GM23338 (cell line): ENCODE measurements around the gene DPP10. TPM values are rescaled to one million over a fixed set of nuclear protein-coding genes. Genes with fewer than 3 reads are reported as not detected.
"Not testable (repeated sequence)": the region's sequence is repeated elsewhere in the genome, so short reads cannot be mapped to it uniquely, and the experiment has no call there.

Experiments
- ATAC-seq: fragments of 200-7000 bp; cut with Tn5 transposase; 3 replicates; pipeline ENCODE4 v1.9.1; 2020
- DNase-seq: peaks from one replicate; pipeline ENCODE4 v3.0.0-alpha.2; 2015; ENCODE audit warnings: low spot score
- H2AFZ ChIP-seq: fragments of 200-600 bp; sonication (generic); 2 replicates; pipeline ENCODE4 v1.8.0; 2016; ENCODE audit warnings: antibody characterized with exemption, mild to moderate bottlenecking, moderate library complexity
- H3F3A ChIP-seq: fragments of 200-600 bp; sonication (generic); replicated peaks from 2 replicates; pipeline ENCODE4 v1.8.0; 2017; ENCODE audit warnings: antibody characterized with exemption, mixed run types, low read depth
- H3K27ac ChIP-seq: fragments of 200-600 bp; sonication (generic); 2 replicates; pipeline ENCODE4 v1.6.1; 2016; ENCODE audit warnings: low read depth
- H3K27me3 ChIP-seq: fragments of 200-600 bp; sonication (generic); 2 replicates; pipeline ENCODE4 v1.8.0; 2016; ENCODE audit warnings: mild to moderate bottlenecking, mixed run types, moderate library complexity; ENCODE audit not compliant: insufficient read depth
- H3K36me3 ChIP-seq: fragments of 200-600 bp; sonication (generic); 2 replicates; pipeline ENCODE4 v1.8.0; 2016; ENCODE audit warnings: mild to moderate bottlenecking; ENCODE audit not compliant: insufficient read depth
- H3K4me1 ChIP-seq: fragments of 200-600 bp; sonication (generic); 2 replicates; pipeline ENCODE4 v1.8.0; 2016; ENCODE audit warnings: mild to moderate bottlenecking, moderate library complexity; ENCODE audit not compliant: insufficient read depth
- H3K4me2 ChIP-seq: fragments of 200-600 bp; sonication (generic); 2 replicates; pipeline ENCODE4 v1.7.1; 2017; ENCODE audit warnings: mixed run types
- H3K4me3 ChIP-seq: fragments of 200-600 bp; sonication (generic); 2 replicates; pipeline ENCODE4 v1.6.1; 2016; ENCODE audit warnings: mixed run types
- H3K79me2 ChIP-seq: fragments of 200-600 bp; sonication (generic); replicated peaks from 2 replicates; pipeline ENCODE4 v1.8.0; 2017; ENCODE audit warnings: mild to moderate bottlenecking; ENCODE audit not compliant: insufficient read depth
- H3K9me2 ChIP-seq: fragments of 200-600 bp; sonication (generic); 2 replicates; pipeline ENCODE4 v1.8.0; 2017; ENCODE audit not compliant: insufficient read depth
- H4K20me1 ChIP-seq: fragments of 200-600 bp; sonication (generic); replicated peaks from 2 replicates; pipeline ENCODE4 v1.8.0; 2017; ENCODE audit warnings: mild to moderate bottlenecking; ENCODE audit not compliant: insufficient read depth
- H3K27ac Mint-ChIP-seq: 2 replicates; pipeline ENCODE4 v1.8.0; 2020; ENCODE audit warnings: inconsistent platforms, mild to moderate bottlenecking, moderate library complexity, mixed read lengths
- H3K27me3 Mint-ChIP-seq: 3 replicates; pipeline ENCODE4 v1.8.0; 2022; ENCODE audit warnings: low read depth, mild to moderate bottlenecking, moderate library complexity, mixed read lengths, inconsistent platforms; ENCODE audit not compliant: insufficient read depth, poor library complexity
- H3K36me3 Mint-ChIP-seq: 3 replicates; pipeline ENCODE4 v1.8.0; 2021; ENCODE audit warnings: low read depth, mild to moderate bottlenecking, inconsistent platforms, moderate library complexity, mixed read lengths
- H3K4me1 Mint-ChIP-seq: 3 replicates; pipeline ENCODE4 v1.8.0; 2020; ENCODE audit warnings: mild to moderate bottlenecking, inconsistent platforms, mixed read lengths
- H3K4me3 Mint-ChIP-seq: 3 replicates; pipeline ENCODE4 v1.8.0; 2021; ENCODE audit warnings: moderate library complexity, mild to moderate bottlenecking, inconsistent platforms, mixed read lengths
- H3K9me3 Mint-ChIP-seq: 3 replicates; pipeline ENCODE4 v1.8.0; 2020; ENCODE audit warnings: moderate library complexity, mild to moderate bottlenecking, inconsistent platforms, mixed read lengths
- CREB1 ChIP-seq: fragments of 250-450 bp; sonication (Bioruptor Pico); IDR thresholded peaks from 2 replicates; pipeline ENCODE4 v1.5.0; 2020; ENCODE audit warnings: low read depth, mild to moderate bottlenecking, moderate library complexity
- EZH2 ChIP-seq: fragments of 200-600 bp; sonication (generic); IDR thresholded peaks from one replicate; pipeline ENCODE4 v1.8.0; 2017; ENCODE audit warnings: antibody characterized with exemption, mild to moderate bottlenecking, low read depth; ENCODE audit not compliant: unreplicated experiment
- EZH2phosphoT487 ChIP-seq: fragments of 200-600 bp; sonication (generic); IDR thresholded peaks from one replicate; pipeline ENCODE4 v1.8.1; 2018; ENCODE audit warnings: antibody characterized with exemption; ENCODE audit not compliant: unreplicated experiment
- JUNB ChIP-seq: IDR thresholded peaks from one replicate; pipeline ENCODE4 v1.6.1; 2016; ENCODE audit warnings: antibody characterized with exemption; ENCODE audit not compliant: unreplicated experiment
- NANOG ChIP-seq: IDR thresholded peaks from 2 replicates; pipeline ENCODE4 v1.6.1; 2016; ENCODE audit warnings: antibody characterized with exemption, borderline replicate concordance
- POLR2AphosphoS5 ChIP-seq: IDR thresholded peaks from 2 replicates; pipeline ENCODE4 v1.6.1; 2016; ENCODE audit warnings: antibody characterized with exemption, low read depth
- STAT1 ChIP-seq: IDR thresholded peaks from one replicate; pipeline ENCODE4 v1.6.1; 2016; ENCODE audit warnings: antibody characterized with exemption; ENCODE audit not compliant: unreplicated experiment
- ZNF114 ChIP-seq: fragments of 250-450 bp; sonication (Bioruptor Pico); IDR thresholded peaks from 2 replicates; pipeline ENCODE4 v1.5.0; 2020; ENCODE audit warnings: mild to moderate bottlenecking, moderate library complexity
- ZNF331 ChIP-seq: fragments of 250-450 bp; sonication (Bioruptor Pico); IDR thresholded peaks from 2 replicates; pipeline ENCODE4 v1.5.0; 2020; ENCODE audit warnings: low read depth, mild to moderate bottlenecking, moderate library complexity
- ZNF462 ChIP-seq: fragments of 250-450 bp; sonication (Bioruptor Pico); IDR thresholded peaks from 2 replicates; pipeline ENCODE4 v1.5.0; 2020; ENCODE audit warnings: mild to moderate bottlenecking, moderate library complexity
- polyA plus RNA-seq: library from polyadenylated mRNA; unstranded; fragments of >200 nt; fragmentation: Nextera tagmentation; extraction: Ambion mirVana; gene quantifications from 2 replicates; pipeline ENCODE4 v1.2.1, GENCODE V29; 2016
- total RNA-seq: library from RNA; depleted of rRNA; stranded (reverse); fragments of >200 nt; shearing (Covaris generic); gene quantifications from 2 replicates; pipeline ENCODE4 v1.2.3, GENCODE V29; 2014
- TF ChIP-seq, protein P1 (sequence below): IDR thresholded peaks from 2 replicates; pipeline ENCODE4 v1.6.1; 2016; ENCODE audit warnings: antibody characterized with exemption
- TF ChIP-seq, protein P2 (sequence below), 2 experiments: fragments of 200-600 bp in 1 of 2; sonication (generic) in 1 of 2; conservative IDR thresholded peaks; 2 replicates each; pipeline versions ENCODE4 v1.5.1 to v1.6.1; 2016 to 2017; ENCODE audit warnings: antibody characterized with exemption in 2 of 2, low read depth in 2 of 2, mild to moderate bottlenecking in 2 of 2, moderate library complexity in 1 of 2

DPP10 gene
- total and polyA plus RNA-seq, 2 experiments from 2014 or later: 3.6 to 14.8 TPM

- H3K27me3 ChIP-seq, H3K4me3 ChIP-seq, H4K20me1 ChIP-seq, H3K4me1 ChIP-seq, H3K36me3 ChIP-seq, H3K4me2 ChIP-seq, H3K4me3 Mint-ChIP-seq, H3K27me3 Mint-ChIP-seq, H3K9me2 ChIP-seq, ATAC-seq, H3F3A ChIP-seq, H3K27ac ChIP-seq, H3K27ac Mint-ChIP-seq, H3K79me2 ChIP-seq, H3K4me1 Mint-ChIP-seq, DNase-seq, H2AFZ ChIP-seq: not testable (repeated sequence)
- H3K9me3 Mint-ChIP-seq: peaks cover 18% of the 10 kb centered on the region
- peaks cover 16% of the 10 kb centered on the region; the same call in 2 of the 3 replicates for H3K36me3 Mint-ChIP-seq
These were observed 561.9 kb downstream of the DPP10 start for GRCh38 chr2:115004321-115004720.

- H3K9me2 ChIP-seq: 0 out of 2 replicates have a peak, but pooled peaks cover 3% of the 10 kb centered on the region
- no peak overlapping the region for H3K4me2 ChIP-seq
- no peak overlapping the region for H3K4me3 Mint-ChIP-seq
- H3K27ac ChIP-seq: no peak overlapping the region
- no peak overlapping the region for H2AFZ ChIP-seq
- no peaks in the 10 kb centered on the region for H3F3A ChIP-seq
- no peaks in the 10 kb centered on the region; the same call in 2 of the 3 replicates for H3K36me3 Mint-ChIP-seq
- no peaks in the 10 kb centered on the region for H3K79me2 ChIP-seq
- H3K36me3 ChIP-seq: no peaks in the 10 kb centered on the region
- DNase-seq (no peak), ATAC-seq (no peak)
- no peaks in the 10 kb centered on the region for H4K20me1 ChIP-seq
- peaks cover 10% of the 10 kb centered on the region; the same call in 2 of the 3 replicates for H3K9me3 Mint-ChIP-seq
- no peaks in the 10 kb centered on the region for H3K27me3 Mint-ChIP-seq
- H3K4me1 ChIP-seq: no peaks in the 10 kb centered on the region
- no peak overlapping the region for H3K27ac Mint-ChIP-seq
- H3K27me3 ChIP-seq: no peaks in the 10 kb centered on the region
- no peaks in the 10 kb centered on the region for H3K4me1 Mint-ChIP-seq
- H3K4me3 ChIP-seq: no peak overlapping the region
- TF ChIP-seq EZH2: no peak
- no peak for TF ChIP-seq STAT1
- TF ChIP-seq, protein P1, sequence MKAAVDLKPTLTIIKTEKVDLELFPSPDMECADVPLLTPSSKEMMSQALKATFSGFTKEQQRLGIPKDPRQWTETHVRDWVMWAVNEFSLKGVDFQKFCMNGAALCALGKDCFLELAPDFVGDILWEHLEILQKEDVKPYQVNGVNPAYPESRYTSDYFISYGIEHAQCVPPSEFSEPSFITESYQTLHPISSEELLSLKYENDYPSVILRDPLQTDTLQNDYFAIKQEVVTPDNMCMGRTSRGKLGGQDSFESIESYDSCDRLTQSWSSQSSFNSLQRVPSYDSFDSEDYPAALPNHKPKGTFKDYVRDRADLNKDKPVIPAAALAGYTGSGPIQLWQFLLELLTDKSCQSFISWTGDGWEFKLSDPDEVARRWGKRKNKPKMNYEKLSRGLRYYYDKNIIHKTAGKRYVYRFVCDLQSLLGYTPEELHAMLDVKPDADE: no peak
- TF ChIP-seq CREB1 (CRISPR knock-in tag): no peak
- TF ChIP-seq POLR2AphosphoS5: no peak
- no peak for TF ChIP-seq JUNB
- no peak for TF ChIP-seq ZNF331 (CRISPR knock-in tag)
- no peak for TF ChIP-seq NANOG
- TF ChIP-seq ZNF114 (CRISPR knock-in tag): no peak
- TF ChIP-seq EZH2phosphoT487: no peak
- TF ChIP-seq ZNF462 (CRISPR knock-in tag): no peak
- TF ChIP-seq, protein P2, sequence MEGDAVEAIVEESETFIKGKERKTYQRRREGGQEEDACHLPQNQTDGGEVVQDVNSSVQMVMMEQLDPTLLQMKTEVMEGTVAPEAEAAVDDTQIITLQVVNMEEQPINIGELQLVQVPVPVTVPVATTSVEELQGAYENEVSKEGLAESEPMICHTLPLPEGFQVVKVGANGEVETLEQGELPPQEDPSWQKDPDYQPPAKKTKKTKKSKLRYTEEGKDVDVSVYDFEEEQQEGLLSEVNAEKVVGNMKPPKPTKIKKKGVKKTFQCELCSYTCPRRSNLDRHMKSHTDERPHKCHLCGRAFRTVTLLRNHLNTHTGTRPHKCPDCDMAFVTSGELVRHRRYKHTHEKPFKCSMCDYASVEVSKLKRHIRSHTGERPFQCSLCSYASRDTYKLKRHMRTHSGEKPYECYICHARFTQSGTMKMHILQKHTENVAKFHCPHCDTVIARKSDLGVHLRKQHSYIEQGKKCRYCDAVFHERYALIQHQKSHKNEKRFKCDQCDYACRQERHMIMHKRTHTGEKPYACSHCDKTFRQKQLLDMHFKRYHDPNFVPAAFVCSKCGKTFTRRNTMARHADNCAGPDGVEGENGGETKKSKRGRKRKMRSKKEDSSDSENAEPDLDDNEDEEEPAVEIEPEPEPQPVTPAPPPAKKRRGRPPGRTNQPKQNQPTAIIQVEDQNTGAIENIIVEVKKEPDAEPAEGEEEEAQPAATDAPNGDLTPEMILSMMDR (conservative IDR thresholded peaks at IDR 0.05; ENCODE audit: low read depth in 2 of 2): no peak
These were observed 569.3 kb downstream of the DPP10 start for GRCh38 chr2:115011721-115012120.
